PC-9 (cell line): ENCODE measurements around the gene ABHD4.

ENCODE experiments used
- CTCF ChIP-seq: fragments of 200-600 bp; sonication (generic); conservative IDR thresholded peaks from 2 replicates; pipeline ENCODE4 v1.6.1; 2017; ENCODE audit warnings: mixed run types, antibody characterized with exemption, mild to moderate bottlenecking, moderate library complexity
- EZH2 ChIP-seq: fragments of 200-600 bp; sonication (generic); IDR thresholded peaks from 2 replicates; pipeline ENCODE4 v1.8.0; 2017; ENCODE audit warnings: antibody characterized with exemption, low read depth

GRCh38 chr14:22583994-22584393 lies 14.1 kb upstream of the ABHD4 start:
- no peak for TF ChIP-seq CTCF
- no peak for TF ChIP-seq EZH2
